Neural progenitor cell (in vitro differentiated cells): ENCODE measurements around the gene TXNRD1.

Source experiments
- CTCF ChIP-seq: fragments of 200-600 bp; sonication (generic); IDR thresholded peaks from 2 replicates; pipeline ENCODE4 v1.5.1; 2017; ENCODE audit warnings: antibody characterized with exemption, mild to moderate bottlenecking
- EZH2 ChIP-seq: fragments of 200-600 bp; sonication (generic); IDR thresholded peaks from 2 replicates; pipeline ENCODE4 v1.6.1; 2017; ENCODE audit warnings: antibody characterized with exemption, mild to moderate bottlenecking, moderate library complexity
- EZH2phosphoT487 ChIP-seq: fragments of 200-600 bp; sonication (generic); IDR thresholded peaks from 2 replicates; pipeline ENCODE4 v1.6.1; 2017; ENCODE audit warnings: antibody characterized with exemption

- TF ChIP-seq CTCF (no peak), EZH2phosphoT487 (no peak), EZH2 (no peak)
These were observed 64.5 kb downstream of the TXNRD1 start for GRCh38 chr12:104280111-104280510.
